CD4-positive, alpha-beta T cell treated with Interleukin-2 at 100 ng/mL for 4 hours (primary cell): ENCODE measurements around the gene UNC119B.

Experiments
- DNase-seq: peaks from one replicate; pipeline ENCODE4 v3.0.0-alpha.2; 2020; ENCODE audit warnings: low spot score

Gene UNC119B

DNA sequence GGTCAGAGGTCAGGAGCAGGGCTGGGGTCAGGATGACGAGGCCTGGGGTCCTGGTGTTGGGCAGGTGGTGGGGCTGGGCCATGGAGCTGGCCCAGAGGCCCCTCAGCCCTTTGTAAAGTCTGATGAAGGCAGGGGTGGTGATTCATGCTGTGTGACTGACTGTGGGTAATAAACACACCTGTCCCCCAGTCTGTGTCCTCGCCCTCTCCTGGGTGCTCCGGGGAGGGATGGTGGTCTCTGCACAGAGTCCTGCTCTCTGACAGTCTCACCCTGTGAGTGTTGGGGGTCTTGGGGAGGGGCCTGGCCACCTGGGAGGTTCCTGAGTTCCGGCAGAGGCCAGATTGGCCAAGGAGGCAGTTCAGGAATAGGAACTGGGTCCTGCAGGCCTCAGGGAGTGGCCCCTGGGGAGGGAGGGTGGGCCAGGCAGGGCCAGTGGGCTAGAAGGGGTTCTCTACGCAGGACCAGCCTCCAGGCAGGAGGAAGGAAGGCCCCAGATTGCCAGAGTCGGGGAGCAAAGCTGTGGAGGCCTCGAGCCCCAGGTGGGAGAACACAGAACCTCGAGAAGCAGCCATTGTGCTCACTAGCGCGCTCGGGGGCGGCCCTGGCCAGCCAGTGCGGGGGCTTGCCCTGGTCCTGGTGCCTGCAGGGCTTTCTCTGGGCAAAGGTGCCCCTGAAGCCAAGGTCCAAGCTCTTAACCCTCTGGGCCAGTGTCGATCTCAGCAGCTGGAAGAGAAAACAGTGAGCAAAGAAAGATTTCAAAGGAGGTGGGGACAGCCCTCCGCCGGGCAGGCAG lies 29.8 kb downstream of the UNC119B start:
- no peak for DNase-seq

DNA sequence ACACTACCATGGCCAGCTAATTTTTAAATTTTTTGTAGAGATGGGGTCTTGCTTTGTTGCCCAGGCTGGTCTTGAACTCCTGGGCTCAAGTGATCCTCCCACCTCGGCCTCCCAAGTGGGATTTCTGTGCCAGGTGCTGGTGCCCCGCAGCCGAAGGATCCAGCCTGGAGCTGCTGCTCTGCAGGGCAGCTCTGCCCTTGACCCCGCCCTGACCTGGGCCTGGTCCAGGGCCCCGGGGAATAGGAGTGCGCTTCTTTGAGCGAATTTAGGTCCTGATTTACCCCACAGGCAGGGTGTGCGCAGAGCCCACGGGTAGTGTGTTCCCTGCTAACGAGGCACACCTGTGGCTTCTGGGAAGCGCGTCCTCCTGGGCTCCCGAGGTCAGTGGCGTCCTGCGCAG lies 30.6 kb downstream of the UNC119B start:
- no peak for DNase-seq

DNA sequence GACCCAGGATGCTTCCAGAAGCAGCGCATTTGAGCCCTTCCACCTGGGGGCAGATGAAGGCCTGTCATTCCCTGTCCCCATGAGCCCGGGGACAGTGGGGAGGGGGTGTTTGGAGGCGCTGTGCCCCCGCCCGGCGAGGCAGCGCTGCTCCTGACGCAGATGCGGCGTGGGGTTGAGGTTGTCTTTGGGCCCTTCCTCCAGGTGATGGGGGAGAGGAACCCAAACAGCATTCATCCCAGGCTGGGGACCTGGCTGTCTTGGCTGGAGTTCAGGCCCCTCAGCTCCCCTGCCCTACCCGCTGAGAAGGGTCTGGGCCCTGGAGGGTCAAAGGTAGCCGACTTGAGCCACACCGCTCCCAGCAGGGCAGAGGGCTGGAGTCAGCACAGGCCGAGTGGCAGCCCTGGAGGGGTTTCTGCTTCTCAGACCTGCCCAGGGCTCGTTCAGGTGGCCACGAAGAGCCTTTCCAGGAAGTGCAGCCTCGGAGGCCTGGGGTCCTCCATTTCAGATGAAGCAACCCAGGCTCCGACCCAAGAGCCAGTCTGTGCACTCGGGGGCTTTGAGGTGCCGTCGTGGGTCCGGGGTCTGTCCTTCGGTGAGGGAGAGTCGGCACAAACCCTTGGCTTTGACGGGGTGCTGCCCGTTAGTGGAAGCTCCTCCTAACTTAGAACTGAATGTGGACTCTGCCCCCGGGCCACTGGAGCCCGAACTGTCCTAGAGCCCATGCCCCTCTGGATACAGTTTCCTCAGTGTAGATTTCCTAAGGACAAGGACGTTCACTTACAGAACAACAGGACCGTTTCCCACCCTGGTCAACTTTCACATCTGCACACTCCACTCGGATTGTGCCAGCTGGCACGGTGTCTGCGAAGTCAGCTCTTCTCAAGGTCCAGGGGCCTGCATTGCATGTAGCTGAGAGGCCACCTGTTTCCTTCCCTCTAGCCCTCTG lies 31.5 kb downstream of the UNC119B start:
- no peak for DNase-seq

DNA sequence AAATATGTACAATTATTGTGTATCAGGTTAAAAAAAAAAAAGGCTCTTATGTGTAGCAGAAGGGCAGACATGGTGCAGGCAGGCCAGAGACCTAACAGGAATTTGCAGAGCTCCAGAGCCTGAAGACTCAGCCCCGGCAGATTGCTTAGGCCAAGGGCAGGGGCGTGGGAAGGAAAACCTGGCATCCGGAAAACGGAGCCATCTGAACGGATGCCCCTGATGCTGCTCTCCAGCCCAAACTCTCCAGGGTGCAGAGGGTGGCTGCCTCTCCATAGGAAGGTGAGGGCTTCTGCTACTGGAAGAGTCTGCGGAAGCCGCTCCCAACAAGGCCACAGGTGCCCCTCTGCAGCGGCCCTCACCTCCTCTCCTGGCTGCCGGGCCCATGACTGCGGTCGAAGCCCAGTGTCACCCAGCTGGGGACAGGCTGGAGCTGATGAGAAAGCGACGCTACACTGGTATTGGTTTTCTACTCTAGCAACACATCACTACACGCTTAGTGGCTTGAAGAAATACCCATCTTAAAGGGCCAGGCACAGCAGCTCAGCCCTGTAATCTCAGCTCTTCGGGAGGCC lies 34.8 kb downstream of the UNC119B start:
- no peak for DNase-seq

DNA sequence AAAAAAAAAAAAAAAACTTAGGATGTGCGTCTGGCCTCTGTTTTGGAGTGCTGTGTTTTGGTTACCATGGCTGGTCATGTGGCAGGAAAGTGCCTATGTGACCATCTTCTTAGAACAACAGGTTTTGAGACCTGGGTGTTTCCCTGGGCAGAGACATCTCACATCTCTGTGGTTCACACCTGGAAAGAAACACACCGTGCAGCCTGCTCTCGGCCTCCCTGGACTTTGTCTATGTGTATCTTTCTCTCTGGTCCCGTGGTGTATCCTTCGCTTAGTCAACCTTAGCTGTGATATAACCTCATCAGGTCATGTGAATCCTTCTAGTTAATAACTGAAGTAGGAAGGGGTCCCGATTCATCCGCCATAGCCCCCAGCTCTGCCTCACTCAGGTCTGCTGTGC lies 38.0 kb downstream of the UNC119B start:
- no peak for DNase-seq

DNA sequence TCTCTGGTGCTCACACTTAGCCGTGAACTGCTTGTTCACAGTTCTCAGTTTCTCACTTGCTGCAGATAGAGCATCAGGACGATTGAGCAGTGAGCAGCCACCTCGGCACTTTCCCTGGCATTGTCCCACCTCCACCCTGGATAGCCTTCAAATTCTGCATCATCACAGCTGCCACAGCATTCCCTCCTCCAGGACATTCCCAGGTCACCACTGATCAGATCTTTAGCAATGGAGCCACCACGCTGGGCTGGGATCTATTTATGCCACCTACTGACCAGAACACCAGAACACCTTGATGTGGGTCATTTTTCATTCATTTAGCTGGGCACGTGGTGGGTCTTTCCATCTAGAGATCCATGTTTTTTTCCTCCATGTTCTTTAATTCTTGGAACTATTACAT lies 39.0 kb downstream of the UNC119B start:
- DNase-seq = no peak

DNA sequence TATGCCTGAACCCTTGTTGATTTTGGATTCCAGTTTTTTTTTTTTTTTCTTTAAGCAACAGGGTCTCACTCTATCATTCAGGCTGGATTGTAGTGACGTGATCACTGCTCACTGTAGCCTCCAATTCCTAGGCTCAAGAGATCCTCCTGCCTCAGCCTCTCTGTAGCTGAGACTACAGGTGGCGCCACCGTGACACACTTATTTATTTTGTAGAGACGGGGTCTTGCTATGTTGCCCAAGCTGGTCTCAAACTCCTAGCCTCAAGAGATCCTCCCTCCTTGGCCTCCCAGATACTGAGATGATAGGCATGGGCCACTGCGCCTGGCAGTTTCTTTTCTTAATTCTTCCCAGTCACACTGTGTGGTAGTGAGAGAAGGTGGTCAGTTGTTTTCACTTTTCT lies 40.5 kb downstream of the UNC119B start:
- no peak for DNase-seq

DNA sequence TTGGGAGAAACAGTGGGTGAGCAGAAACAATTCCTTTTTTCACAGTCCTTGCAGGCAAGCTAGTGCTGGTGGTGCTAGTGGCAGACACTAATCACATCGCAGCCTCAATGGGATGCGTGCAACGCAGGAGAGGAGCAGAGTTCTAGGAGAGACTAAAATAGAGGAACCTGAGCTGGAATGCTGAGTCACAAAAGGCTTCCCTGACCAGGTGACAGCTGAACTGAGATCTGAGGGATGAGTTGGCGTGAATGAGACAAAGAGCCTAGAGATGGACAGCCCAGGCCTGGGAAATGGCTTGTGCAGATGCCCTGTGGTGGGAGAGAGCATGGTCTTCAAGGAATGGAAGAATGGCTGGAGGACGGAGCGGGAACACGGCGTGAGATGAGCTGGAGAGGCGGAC lies 41.1 kb downstream of the UNC119B start:
- DNase-seq = no peak

DNA sequence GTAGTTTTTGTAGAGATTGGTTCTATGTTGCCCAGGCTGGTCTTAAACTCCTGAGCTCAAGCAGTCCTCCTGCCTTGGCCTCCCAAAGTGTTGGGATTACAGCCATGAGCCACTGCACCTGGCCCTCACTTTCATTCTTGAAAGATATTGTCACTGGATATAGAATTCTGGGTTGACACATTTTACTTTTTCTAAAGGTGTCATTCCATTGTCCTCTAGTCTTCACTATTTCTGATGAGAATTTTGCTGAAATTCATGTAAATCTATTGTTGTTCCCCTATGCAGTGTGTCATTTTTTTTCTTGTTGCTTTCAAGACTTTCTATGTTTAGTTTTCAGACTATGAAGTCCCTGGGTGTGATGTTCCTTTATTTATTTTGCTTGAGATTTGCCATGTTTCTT lies 44.5 kb downstream of the UNC119B start:
- no peak for DNase-seq

DNA sequence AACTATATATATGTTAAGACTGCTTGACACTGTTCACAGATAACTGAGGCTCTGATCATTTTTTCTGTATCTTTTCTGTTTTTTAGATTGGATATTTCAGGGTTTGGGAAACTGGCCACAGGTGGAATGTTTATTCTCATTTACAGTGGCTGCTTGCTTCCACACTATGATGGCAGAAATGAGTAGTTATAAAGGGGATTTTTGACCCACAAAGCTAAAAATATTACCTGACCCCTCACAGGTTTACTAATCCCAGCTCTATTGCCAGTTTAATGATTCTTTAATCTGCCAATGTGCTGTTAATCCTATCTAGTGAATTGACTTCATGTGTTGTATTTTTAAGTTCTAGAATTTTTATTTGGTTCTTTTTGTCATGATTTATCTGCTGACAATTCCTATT lies 45.0 kb downstream of the UNC119B start:
- DNase-seq = no peak

DNA sequence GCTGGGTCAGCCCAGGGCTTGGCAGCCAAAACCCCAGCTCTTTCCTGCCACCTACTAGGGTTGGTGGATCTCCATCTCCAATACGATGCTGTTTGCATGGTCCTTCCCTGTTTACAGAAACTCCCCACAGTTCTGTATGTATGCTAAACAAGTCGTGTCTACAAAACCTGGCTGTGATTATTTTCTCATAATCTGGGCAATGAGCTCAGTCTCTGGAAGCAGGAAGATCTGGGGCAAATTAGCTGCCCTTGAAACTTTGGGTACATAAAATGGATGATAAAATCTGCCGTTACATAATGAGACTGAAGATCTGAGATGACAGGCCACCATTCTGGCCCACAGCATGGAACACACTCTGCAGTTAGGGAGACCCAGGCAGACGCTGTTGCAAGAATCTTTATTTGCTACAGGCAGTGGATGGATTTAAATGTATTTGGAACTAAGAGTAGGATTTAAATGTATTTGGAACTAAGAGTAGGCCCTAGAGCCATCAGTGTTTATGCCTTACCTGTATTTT lies 47.0 kb downstream of the UNC119B start:
- DNase-seq = no peak

DNA sequence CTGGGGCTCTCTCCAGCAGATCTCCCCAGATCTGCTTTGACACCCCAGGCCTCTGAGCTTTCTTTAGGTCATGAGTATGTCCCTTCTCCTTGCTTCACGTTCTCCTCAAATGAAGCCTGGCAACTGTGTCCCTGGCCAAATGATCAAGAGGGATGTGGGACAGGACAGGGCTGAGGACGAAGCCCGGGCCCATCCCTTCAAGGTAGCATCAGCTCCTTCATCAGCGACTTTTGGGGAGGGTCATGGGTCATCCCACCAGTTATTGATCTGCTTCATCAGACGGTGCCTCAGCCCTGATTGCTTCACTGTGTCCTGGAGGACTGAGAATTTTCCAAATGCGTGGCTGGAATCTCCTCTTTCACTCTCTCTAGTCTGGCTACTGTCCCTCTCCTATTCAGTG lies 47.7 kb downstream of the UNC119B start:
- no peak for DNase-seq

DNA sequence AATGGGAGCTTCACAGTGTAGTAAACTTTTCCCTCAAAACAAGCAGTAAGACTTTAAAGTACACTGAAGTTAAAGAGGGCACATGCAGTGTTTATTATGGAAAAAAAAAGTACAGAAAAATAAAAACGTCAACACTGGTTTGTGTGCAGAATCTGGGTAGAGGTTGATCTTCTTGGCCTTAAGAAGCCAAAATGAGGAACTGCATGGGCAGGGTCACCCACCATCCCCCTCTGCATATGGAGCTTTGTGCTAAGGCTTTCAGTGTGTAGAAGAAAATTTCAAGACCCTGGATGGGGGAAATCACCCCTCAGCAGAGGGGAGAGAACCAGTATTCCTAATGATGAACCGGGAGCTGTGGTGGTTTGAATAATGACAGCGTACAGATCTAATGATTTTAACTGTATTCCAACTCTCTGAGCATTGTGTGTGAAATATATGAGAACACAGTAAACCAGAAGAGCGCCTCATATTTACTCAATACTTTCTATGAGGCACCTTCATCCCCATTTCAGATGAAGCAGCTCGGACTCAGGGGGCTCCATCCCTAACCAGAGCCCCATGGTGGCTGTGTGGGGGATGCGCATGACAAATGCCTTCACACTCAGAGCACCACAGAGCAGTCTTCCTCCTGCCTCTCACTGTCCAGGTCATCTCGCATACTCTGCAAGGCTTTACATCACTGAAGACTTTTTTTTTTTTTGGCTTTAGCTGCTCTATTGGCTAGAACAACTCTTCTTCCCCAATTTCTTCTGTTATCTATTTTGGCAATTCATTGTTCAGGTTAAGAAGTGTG lies 48.7 kb downstream of the UNC119B start:
- DNase-seq = no peak

DNA sequence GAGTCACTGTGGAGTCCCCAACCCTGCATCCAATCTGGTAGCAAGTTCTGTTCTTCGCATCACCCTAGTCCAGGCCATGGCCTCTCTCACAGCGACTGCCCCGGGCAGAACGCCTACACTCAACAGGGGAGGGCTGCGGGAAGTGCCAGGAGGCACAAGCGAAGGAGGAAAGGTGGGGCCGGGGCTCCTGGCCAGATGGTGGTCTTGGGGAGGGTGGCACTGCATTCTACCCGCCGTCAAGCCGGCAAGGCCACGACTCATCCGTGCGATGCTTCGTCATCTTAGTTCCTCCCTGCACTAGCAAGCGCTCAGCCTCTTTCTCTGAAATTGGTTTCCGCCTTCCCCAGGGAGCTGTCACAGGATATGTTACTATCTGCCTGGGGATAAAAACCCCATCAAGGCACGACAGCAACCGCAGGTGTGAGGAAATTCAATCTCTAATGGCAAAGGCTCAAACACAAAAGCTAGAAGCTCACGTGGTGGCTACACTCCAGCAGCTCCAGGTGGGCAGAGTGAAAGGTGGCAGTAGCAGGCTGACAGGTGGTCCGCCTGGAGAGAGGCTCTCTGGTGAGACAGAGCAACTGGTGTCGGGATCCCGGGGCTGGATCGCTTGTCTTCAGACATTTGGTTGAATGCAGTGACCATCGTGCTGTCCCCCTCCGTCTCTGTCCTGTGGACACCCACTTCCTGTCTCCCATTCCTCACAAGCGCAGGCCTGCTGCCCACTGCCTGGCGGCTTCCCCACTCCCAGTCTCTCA lies 49.5 kb downstream of the UNC119B start:
- no peak for DNase-seq

DNA sequence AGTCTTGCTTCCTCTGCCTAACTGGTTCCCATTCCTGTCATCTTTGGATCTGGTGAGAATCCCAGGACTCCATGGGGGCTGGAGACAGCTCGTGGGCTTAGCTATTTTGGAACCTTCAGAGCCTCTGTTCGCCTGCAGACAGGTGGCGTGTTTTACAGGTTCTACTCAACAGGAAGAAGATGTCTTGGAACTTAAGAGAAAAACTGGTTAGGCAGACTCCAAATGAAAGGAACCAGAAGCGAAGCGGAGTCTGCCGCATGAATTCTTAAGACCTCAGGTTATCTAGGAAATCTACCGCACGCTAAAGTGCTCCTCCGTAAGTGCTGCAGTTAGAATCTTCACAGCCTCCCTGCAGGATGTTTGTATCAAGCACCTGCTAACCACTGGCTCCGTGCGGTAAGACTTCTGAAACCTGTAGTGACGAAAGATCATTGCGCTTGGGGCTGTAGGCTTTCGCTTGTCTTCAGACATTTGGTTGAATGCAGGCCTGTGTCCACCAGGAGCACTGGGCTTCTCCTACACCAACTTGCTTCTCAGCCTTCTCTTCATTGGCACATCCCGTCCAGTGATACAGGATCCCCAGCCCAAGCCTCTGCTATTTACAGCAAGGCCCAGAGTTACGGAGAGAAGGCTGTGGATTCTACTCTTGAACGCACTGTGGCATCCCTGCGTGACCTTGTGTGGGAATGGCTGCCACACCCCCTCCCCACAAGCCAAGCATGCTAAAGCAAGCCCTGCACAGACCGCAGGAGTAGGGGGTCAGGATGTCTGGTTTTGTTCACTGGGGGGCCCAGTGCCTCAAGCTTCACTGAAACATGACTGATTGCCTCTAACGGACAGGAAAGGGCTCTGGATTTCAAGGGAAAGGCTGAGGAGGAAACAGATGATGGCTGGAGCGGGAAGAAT lies 50.3 kb downstream of the UNC119B start:
- DNase-seq = peak; percentile 9

DNA sequence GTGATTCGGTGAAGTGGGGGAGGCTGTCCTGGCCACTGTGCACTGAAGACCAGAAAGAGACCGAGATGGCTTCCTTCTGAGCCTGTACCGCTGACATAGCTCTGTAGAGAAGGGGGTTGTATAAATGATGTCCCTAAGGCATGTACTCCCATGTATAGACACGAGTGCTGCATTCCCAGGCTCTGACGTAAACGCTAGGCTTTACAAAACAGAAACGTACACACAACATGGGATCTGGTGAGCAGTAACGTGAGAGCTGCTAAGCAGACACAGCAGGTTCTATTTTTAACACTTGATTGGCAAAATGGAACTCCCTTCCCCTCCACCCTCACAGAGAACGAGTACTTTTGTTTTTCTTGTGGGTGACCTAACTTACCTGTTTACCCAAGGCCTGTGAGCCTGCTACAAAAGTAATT lies 51.3 kb downstream of the UNC119B start:
- DNase-seq = no peak

DNA sequence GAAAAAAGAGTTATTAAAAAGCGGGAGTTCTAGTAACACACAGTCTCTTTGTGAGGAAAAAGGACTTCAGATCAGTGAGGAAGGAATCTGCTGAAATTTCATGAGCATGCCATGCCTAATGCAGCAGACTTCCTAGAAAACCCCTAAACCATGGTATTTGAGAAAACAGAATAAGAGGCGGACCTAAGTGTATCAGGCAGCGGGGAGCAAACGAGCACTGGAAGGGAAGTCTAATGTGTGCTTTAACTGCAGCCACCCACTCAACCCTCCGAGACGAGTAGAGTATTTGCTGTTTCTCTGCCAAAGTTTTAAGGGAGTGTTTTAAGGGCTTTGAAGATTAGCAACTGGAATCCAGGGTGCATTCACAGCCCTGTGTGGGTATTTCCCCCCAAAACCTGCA lies 51.8 kb downstream of the UNC119B start:
- DNase-seq = no peak

DNA sequence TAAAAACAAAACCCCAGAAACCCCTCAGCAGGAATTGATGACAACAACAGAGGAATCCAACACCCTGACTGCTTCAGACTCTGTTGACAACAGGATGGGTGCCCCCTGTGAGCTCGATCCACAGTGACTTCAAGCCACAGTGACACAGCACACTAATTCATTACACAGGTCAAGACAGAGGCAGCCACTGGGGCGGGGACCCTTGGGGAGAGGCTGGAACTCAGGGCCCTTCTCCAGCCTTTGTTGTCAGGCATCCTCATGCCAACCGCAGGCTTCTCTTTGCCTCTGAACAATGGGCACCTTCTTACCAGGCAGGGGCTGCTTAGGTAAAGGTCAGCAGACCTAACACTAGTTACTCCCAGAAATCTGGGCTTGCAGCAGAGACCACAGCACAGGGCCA lies 53.0 kb downstream of the UNC119B start:
- DNase-seq = no peak

DNA sequence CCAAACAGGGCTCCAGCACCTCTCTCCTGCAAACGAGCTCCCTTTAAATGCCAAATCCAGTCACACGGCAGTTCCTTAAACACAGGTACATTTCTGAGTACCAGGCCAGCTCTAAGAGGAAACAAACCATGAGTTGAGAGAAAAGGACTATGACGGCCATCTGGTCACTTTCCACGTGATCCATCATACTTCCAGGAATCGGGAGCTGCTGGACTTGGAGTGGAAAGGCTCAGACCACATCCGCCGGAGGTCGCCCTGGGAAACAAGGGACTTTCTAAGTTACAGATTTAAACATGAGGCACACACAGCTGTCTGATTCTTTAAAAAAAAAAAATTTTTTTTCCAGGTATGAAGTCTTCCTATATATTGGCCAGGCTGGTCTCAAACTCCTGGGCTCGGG lies 54.6 kb downstream of the UNC119B start:
- no peak for DNase-seq

DNA sequence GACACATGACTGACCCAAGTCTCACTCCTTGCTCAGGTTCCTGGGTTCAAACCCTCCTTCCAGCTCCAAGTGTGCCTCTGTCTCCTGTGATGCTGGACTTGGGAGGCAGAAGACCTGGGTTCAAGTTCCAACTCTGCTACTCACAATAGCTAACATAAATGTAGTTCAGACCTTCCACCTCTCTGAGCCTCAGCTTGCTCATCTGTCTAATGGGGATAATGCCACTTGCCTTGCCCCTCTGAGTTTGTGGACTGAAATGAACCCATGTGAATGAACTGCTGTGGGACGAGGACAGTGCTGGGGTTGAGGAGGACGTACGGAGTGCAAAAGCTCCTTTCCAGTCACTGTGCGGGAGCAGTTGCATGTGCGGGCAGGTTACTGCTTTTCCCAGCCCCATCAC lies 56.3 kb downstream of the UNC119B start:
- no peak for DNase-seq
